ENCODE data around the gene PNPLA3. TPM values are rescaled to one million over a fixed set of nuclear protein-coding genes. Genes with fewer than 3 reads are reported as not detected.

Gene PNPLA3
- total RNA-seq, 4 donors from 2014 or later = 0.32 TPM; not detected in 3

GRCh38 chr22:43991316-43992020 is 67.9 kb downstream of the PNPLA3 start:
- H3K9me3 ChIP-seq = no peaks in the 10 kb centered on the region
- no peak overlapping the region for H3K27ac ChIP-seq
- H3K4me3 ChIP-seq = no peak overlapping the region
- intact Hi-C loops (cut with DNase I; ENCODE audit: low total_unique reads) (loop anchor here (5.0 kb wide), 2 partner anchors 91 to 636 kb away; no protein-coding TSS in a partner anchor), in situ Hi-C loops (cut with MboI; ENCODE audit: low pct_ligation_motif_present in 1 of 4, low pct_unique_long_range_greater_than_20kb in 1 of 4, low sequenced_read_pairs in 3 of 4) (loop anchor here (5.0 to 10.0 kb wide), 4 partner anchors 93 to 643 kb away; no protein-coding TSS in a partner anchor)
- H3K27me3 ChIP-seq = no peaks in the 10 kb centered on the region
- peaks cover 3 to 4% (median 4%) of the 10 kb centered on the region in 4 donors for H3K4me1 ChIP-seq
- WGBS, 2 donors (ENCODE audit: low coverage in 1 of 2) = 94% methylated on average over 11 of the region's 11 CpGs; no CpG with 5 or more reads in 1 of the 2 donors
- TF ChIP-seq POLR2A (IDR thresholded peaks at IDR 0.05) (no peak), POLR2AphosphoS5 (IDR thresholded peaks at IDR 0.05) (no peak), EP300 (IDR thresholded peaks at IDR 0.05; ENCODE audit: low read depth) (no peak)
- TF ChIP-seq, protein P1, sequence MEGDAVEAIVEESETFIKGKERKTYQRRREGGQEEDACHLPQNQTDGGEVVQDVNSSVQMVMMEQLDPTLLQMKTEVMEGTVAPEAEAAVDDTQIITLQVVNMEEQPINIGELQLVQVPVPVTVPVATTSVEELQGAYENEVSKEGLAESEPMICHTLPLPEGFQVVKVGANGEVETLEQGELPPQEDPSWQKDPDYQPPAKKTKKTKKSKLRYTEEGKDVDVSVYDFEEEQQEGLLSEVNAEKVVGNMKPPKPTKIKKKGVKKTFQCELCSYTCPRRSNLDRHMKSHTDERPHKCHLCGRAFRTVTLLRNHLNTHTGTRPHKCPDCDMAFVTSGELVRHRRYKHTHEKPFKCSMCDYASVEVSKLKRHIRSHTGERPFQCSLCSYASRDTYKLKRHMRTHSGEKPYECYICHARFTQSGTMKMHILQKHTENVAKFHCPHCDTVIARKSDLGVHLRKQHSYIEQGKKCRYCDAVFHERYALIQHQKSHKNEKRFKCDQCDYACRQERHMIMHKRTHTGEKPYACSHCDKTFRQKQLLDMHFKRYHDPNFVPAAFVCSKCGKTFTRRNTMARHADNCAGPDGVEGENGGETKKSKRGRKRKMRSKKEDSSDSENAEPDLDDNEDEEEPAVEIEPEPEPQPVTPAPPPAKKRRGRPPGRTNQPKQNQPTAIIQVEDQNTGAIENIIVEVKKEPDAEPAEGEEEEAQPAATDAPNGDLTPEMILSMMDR (IDR thresholded peaks at IDR 0.05) = no peak
- no peak for DNase-seq
- peaks cover 0 to 40% (median 15%) of the 10 kb centered on the region in 4 donors for H3K36me3 ChIP-seq

- TF ChIP-seq, protein P1 (IDR thresholded peaks at IDR 0.05) = no peak
- no peak for TF ChIP-seq POLR2AphosphoS5 (IDR thresholded peaks at IDR 0.05)
- no peak for TF ChIP-seq POLR2A (IDR thresholded peaks at IDR 0.05)
- H3K36me3 ChIP-seq = peaks cover 0 to 38% (median 19%) of the 10 kb centered on the region in 4 donors
- intact Hi-C loops (cut with DNase I; ENCODE audit: low total_unique reads) = loop anchor here (5.0 kb wide), 2 partner anchors 90 to 635 kb away; no protein-coding TSS in a partner anchor
- H3K27me3 ChIP-seq = no peaks in the 10 kb centered on the region
- in situ Hi-C loops (cut with MboI; ENCODE audit: low pct_ligation_motif_present in 1 of 4, low pct_unique_long_range_greater_than_20kb in 1 of 4, low sequenced_read_pairs in 3 of 4) = loop anchor here (5.0 to 10.0 kb wide), 4 partner anchors 92 to 642 kb away; no protein-coding TSS in a partner anchor
- H3K4me1 ChIP-seq = peaks cover 3 to 4% (median 4%) of the 10 kb centered on the region in 4 donors
- no peak overlapping the region for H3K27ac ChIP-seq
- no peak for DNase-seq
- no peaks in the 10 kb centered on the region for H3K9me3 ChIP-seq
- H3K4me3 ChIP-seq = no peak overlapping the region
- WGBS, 2 donors (ENCODE audit: low coverage in 1 of 2) = 86% methylated on average over 16 of the region's 16 CpGs; no CpG with 5 or more reads in 1 of the 2 donors
Observed at GRCh38 chr22:43992331-43992821, 68.8 kb downstream of the PNPLA3 start.

DNA sequence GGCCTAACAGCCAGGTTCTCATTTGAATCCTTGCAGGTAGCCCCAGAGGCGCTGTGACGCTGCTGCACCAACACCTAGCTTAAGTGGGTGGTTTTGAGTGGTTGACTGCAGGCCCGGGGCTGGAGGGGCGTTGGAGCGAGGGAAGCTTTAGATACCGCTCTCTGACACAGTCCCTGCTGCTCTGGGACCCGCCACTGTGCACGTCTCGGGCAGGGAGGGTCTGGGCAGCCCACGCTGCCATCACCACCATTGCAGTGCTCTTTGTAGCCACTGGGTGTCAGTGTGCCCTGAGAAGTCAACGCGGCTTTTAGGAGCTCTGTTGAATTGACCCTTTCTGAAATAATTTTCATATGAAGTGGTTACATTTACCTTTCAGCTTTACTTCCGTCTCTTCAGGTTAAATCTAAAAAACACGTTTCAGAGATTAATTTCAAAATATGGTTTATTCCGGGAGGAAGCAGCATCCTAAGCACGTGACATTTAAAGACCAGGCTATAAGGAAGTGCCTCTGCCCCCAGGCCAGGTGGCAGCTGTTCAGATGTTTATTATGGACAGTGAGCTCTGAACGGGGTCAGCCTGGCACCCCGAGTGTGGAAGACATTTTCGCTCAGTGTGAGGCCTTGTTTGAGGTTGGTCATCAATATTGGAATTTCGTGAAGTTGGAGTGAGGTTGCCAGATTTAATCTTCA is 69.6 kb downstream of the PNPLA3 start:
- H3K27ac ChIP-seq = no peak overlapping the region
- in situ Hi-C loops (cut with MboI; ENCODE audit: low pct_ligation_motif_present in 1 of 4, low pct_unique_long_range_greater_than_20kb in 1 of 4, low sequenced_read_pairs in 3 of 4) (loop anchor here (5.0 to 10.0 kb wide), 4 partner anchors 92 to 642 kb away; no protein-coding TSS in a partner anchor), intact Hi-C loops (cut with DNase I; ENCODE audit: low total_unique reads) (loop anchor here (5.0 kb wide), 2 partner anchors 89 to 634 kb away; no protein-coding TSS in a partner anchor)
- WGBS, 2 donors (ENCODE audit: low coverage in 1 of 2) = 28 to 31% methylated on average over 4 to 20 of the region's 20 CpGs
- H3K27me3 ChIP-seq = no peaks in the 10 kb centered on the region
- H3K9me3 ChIP-seq = no peaks in the 10 kb centered on the region
- peaks cover 0 to 36% (median 19%) of the 10 kb centered on the region in 4 donors for H3K36me3 ChIP-seq
- TF ChIP-seq POLR2AphosphoS5 (IDR thresholded peaks at IDR 0.05) = no peak
- TF ChIP-seq POLR2A (IDR thresholded peaks at IDR 0.05) = no peak
- TF ChIP-seq, protein P1 (IDR thresholded peaks at IDR 0.05) = peak; percentile 87 to 98 (median 95)
- TF ChIP-seq EP300 (IDR thresholded peaks at IDR 0.05; ENCODE audit: low read depth) = no peak
- no peak overlapping the region for H3K4me3 ChIP-seq
- peaks cover 3 to 4% (median 4%) of the 10 kb centered on the region in 4 donors for H3K4me1 ChIP-seq
- peak; percentile 51 for DNase-seq

DNA sequence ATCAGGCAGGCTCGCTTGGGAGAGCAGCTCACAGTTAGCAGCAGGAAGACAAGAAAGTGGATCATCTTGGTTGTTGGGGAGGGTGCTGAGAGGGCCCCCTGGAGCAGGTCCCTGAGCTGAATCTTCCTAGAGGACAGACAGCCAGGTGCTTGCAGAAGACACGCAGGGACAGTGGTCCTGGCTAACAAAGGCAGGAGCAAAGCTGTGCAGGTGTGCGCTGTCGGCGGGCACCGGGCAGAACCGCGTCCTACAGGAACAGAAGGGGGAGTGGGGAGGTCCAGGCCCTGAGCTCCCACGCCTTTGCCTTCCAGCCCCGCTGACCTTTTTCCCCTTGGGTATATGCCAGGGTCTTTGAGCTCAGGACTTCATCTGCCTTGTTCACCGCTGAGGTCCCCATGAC is 70.4 kb downstream of the PNPLA3 start:
- Histone ChIP-seq H3K9me3 (no peaks in the 10 kb centered on the region), H3K27ac (no peak overlapping the region), H3K4me3 (no peak overlapping the region), H3K4me1 (peaks cover 3 to 4% (median 4%) of the 10 kb centered on the region in 4 donors), H3K36me3 (peaks cover 0 to 31% (median 16%) of the 10 kb centered on the region in 4 donors), H3K27me3 (no peaks in the 10 kb centered on the region)
- in situ Hi-C loops (cut with MboI; ENCODE audit: low pct_ligation_motif_present in 1 of 4, low pct_unique_long_range_greater_than_20kb in 1 of 4, low sequenced_read_pairs in 3 of 4) = loop anchor here (5.0 to 10.0 kb wide), 4 partner anchors 91 to 641 kb away; no protein-coding TSS in a partner anchor
- intact Hi-C loops (cut with DNase I; ENCODE audit: low total_unique reads) = loop anchor here (5.0 kb wide), 2 partner anchors 88 to 633 kb away; no protein-coding TSS in a partner anchor
- TF ChIP-seq POLR2A (IDR thresholded peaks at IDR 0.05) (no peak), POLR2AphosphoS5 (IDR thresholded peaks at IDR 0.05) (no peak), EP300 (IDR thresholded peaks at IDR 0.05; ENCODE audit: low read depth) (no peak)
- TF ChIP-seq, protein P1 (IDR thresholded peaks at IDR 0.05) = no peak
- 91% methylated on average over 11 of the region's 11 CpGs; no CpG with 5 or more reads in 1 of the 2 donors for WGBS, 2 donors (ENCODE audit: low coverage in 1 of 2)
- DNase-seq = no peak

Data from transverse colon (tissue), 4 donors.